GM12891 (cell line): Measurements from ENCODE around the gene PDLIM4.

Source experiments
- PAX5 ChIP-seq: IDR thresholded peaks from 2 replicates; pipeline ENCODE4 v1.6.1; 2011; ENCODE audit warnings: low read length, moderate library complexity, mild to moderate bottlenecking; ENCODE audit not compliant: insufficient read depth, severe bottlenecking
- POLR2A ChIP-seq: IDR thresholded peaks from 2 replicates; pipeline ENCODE4 v1.6.1; 2011; ENCODE audit warnings: low read depth, low read length, control low read depth
- POLR2AphosphoS5 ChIP-seq: IDR thresholded peaks from 2 replicates; pipeline ENCODE4 v1.6.1; 2011; ENCODE audit warnings: low read depth, low read length, control low read depth
- SPI1 ChIP-seq: IDR thresholded peaks from 2 replicates; pipeline ENCODE4 v1.6.1; 2011; ENCODE audit warnings: low read depth, low read length, control low read depth

GRCh38 chr5:132207778-132208177, 49.7 kb upstream of the PDLIM4 start:
- TF ChIP-seq POLR2AphosphoS5 = no peak
- no peak for TF ChIP-seq POLR2A
- TF ChIP-seq SPI1 = no peak
- TF ChIP-seq PAX5 = no peak
